GM19372 (cell line): Measurements from ENCODE around the gene LCTL.
"Not testable (repeated sequence)": the region's sequence is repeated elsewhere in the genome, so short reads cannot be mapped to it uniquely, and the experiment has no call there.

Experiments used
- ATAC-seq: cut with Tn5 transposase; IDR thresholded peaks from one replicate; pipeline ENCODE4 v1.9.1; 2021; ENCODE audit warnings: mild to moderate bottlenecking, low read depth, moderate library complexity; ENCODE audit not compliant: unreplicated experiment

The LCTL gene

DNA sequence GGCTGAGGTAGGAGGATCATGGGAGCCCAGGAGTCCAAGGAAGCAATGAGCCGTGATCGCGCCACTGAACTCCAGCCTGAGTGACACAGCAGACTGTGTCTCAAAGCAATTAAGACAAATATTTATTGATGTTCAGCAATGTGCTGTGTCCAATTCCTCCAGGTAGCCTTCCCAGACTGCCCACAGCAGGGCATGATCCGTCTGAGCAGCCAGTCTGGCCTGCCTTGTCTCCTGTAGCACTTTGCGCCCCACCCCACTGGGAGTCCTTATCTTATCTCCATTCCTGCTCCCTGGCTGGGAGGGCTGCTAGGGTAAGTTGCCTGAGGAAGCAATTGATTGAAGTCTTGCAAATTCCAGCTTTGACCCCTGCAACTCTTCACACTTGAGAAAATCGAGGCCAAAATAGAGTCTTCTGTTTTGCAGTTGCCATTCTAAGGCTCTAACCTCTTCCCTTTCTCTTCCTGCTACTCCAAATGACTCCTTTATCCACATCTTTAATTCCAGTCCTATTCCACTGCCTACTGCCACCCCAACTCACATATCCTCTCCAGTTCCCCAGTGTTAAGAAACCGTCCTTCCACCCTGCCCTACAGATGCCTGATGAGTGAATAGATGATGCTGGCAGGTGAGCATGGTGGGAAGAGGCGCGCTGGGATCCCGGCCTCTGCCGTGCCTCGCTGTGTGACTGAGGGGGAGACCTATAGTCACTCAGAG, 26.9 kb upstream of the LCTL start:
- no peak for ATAC-seq

DNA sequence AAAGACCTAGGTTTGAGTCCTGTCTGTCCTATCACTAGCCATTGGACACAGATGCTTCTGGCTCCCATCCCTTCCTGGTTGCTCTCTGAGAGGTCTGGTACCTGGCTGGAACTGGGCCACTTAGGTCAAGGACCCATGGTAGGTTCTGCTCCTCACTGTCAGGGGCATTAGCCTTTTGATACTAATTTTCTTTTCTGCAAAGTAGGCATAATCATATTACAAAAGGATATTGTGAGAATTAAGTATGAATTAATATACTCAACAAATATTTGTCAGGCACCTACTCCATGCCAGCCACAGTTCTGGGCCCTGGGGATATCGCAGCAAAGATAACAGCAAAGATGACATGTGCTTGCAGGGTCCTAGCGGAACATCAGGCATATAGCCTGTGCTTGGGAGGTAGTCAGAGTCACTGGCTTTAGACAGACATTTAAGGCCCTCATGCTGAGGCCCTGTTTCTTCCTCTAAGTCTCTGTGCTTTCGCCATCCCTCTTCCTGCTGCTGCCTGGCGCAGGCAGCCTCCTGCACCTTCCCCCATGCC, 25.6 kb upstream of the LCTL start:
- no peak for ATAC-seq

DNA sequence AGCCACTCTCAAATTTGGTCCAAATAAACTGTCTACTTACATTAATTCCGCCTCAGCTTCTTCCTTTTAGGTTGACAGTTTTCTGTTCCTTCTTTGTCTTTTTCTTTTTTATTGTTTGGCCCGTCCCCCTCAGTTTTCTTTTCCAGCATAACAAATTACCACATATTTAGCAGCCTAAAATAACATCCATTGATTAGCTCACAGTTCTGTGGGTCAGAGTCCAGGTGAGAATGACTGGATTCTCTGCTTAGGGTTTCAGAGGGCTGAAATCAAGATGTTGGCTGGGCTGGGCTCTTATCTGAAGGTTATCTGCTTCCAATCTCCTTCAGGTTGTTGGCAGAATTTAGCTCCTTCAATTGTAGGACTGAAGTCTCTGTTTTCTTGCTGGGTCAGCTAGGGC, 24.6 kb upstream of the LCTL start:
- no peak for ATAC-seq

DNA sequence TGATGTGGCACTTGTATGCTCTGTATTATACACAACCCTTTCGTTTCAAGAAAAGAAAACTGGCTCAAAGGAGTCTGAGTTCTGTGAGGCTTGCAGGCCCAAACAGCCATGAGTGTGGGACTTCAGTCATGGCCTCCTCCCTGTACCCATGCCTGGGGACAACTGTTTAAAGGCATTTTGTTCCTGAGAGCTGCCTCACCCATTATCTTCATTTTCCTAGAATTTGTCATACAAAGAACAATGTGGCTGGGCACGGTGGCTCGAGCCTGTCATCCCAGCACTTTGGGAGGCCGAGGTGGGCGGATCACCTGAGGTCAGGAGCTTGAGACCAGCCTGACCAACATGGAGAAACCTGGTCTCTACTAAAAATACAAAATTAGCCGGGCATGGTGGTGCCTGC, 23.6 kb upstream of the LCTL start:
- not testable (repeated sequence) for ATAC-seq

DNA sequence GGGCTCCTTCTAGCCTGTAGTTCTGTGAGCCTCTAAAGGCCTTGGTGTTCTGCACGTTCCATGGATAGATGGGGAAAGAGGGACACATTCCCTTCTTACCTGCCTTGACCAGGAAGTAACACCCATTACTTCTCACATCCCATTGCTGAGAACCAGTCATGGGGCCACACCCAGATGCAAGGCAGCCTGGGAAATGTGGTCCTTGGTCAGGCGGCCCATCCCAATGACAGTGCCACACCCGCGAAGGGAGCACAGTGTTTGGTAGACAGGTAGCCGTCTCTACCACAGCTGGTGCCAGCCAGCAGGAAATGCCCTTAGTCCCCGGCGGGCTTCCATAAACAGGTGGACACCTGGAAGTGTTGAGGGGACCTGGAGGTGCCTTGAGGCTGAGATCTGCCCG, 23.2 kb upstream of the LCTL start:
- no peak for ATAC-seq

DNA sequence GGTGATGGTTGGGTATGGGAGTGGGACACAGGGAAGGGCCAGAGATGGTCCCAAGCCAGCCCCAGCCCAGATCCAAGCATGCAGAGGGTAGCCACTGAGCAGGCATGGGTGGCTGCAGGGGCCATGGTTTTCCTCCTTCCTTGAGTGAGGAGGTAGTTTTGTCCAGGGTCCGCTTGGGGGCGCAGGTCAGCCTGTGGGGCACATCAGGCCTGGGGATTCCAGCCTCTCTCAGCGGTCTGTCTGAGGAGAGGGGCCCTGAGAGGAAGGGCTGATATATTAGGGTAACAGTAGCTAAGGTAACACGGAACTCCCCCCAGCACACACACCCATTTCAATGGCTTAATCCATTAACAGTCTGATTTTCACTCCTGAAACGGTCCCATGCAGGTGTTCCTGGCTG, 22.7 kb upstream of the LCTL start:
- no peak for ATAC-seq

DNA sequence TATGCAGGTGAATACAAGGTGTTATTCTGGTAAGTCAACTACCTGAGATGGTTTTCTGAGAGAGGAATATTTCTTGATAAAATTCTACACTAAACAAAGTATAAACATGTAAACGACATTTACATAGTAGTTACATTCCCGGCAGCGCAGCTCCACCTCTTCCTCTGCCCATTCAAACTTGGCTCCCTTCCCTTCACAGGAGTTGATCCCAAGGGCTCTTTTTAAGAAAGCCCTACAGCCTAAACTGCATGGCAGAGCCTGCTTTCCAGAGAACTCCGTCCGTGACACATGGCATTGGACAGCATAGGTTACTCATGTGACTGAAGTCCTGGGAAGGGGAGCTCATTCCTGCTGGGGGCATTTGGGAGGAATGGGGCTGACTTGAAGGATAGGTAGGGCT, 22.0 kb upstream of the LCTL start:
- no peak for ATAC-seq

DNA sequence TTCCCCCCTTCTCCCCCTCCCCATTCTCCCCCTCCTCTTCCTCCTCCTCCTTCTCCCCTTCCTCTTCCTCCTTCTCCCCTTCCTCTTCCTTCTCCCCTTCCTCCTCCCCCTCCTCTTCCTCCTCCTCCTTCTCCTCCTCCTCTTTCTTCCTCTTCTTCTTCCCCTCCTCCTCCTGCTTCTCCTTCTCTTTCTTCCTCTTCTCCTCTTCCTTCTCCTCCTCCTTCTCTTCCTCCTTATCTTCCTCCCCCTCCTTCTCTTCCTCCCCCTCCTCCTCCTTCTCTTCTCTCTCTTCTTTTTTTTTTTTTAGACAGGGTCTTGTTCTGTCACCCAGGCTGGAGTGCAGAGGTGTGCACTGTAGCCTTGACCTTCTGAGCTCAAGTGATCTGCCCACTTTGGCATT, 21.2 kb upstream of the LCTL start:
- ATAC-seq: no peak

DNA sequence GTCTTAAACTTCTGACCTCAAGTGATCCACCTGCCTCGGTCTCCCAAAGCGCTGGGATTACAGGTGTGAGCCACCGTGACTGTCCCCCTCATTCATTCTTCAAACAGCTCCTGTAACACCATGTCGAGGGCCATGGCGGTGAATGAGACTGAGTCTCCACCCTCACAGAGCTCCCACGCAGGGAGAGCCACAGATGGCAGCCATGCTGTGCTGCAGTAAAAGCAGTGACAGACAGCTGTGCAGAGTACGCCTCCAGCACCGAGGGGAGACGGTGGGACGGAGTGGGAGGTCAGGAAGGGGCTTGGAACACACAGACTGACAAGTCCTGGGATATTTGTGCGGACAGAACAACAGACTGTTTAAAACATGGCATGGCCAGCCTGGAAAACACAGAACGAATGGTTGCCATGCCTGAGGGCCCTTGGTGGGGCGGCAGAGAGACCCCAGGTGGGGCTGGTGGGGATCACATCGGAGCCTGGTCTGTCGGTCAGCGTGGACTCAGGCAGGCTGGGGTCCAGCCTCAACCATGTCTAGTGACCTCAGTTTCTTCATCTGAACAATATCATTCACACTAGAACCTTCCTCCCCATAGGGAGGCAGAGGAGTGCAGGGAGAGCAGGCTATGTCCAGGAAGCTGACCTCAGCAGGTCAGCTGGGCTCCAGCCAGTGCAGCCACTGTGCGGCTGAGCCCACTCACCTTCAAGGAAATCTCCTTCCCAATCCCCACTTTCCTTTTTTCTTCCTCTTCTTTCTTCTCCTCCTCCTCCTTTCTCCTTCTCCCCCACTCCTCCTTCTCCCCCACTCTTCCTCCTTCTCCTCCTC, 20.6 kb upstream of the LCTL start:
- ATAC-seq: no peak

DNA sequence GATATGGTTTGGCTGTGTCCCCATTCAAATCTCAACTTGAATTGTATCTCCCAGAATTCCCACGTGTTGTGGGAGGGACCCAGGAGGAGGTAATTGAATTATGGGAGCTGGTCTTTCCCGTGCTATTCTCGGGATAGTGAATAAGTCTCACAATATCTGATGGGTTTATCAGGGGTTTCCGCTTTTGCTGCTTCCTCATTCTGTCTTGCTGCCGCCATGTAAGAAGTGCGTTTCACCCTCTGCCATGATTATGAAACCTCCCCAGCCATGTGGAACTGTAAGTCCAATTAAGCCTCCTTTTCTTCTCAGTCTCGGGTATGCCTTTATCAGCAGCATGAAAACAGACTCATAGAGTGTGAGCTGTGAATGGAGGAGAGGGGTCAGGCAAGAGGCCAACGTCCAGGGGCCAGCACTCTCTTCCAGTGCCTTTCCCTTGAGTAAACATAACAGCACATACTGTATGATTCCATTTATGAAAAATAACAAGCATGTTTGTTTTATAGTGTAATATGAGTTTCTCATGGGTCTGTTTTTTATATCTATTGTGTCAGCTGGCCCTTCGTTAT, 16.3 kb upstream of the LCTL start:
- ATAC-seq: no peak

DNA sequence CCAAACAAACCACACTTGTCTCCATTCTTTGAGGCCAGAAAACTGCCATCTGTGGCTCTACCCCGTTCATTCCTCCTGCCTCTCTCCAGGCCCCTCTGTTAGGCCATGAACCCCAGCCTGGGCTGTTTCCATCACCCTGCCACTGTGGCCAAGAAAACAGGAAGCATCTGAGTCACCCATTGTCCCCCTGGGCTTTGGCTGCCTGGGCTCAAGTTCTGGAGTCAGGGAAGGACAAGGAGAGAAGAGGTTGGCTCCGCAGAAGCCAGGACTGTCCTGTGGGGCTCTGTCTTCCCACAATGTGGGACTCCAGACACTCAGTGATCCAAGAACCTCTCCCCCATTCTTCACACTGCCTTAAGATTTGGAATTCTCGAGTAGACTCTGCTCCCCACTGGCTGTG, 14.8 kb upstream of the LCTL start:
- ATAC-seq: no peak

DNA sequence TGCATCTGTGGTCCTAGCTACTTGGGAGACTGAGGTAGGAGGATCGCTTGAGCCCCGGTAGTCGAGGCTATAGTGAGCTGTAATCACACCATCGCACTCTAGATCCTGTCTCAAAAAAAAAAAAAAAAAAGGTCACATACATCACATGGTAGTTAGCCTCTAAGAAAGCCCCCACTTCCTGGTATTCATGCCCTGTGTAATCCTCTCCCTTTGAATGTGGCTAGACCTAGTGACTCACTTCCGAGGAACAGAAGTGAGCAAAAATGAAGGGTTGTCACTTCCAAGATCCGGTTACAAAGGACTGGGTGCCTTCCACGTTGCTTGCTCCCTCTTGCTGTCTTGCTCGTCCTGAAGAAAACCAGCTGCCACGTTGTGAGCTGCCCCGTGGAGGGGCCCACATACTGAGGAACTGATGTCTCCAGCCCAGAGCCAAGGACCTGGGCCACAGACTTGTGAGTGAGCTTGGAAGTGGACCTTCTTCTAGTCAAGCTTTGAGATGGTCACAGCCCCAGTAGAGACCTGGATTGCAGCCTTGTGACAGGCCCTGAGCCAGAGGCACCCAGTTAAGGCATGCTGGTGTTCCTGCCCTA, 12.6 kb upstream of the LCTL start:
- no peak for ATAC-seq

DNA sequence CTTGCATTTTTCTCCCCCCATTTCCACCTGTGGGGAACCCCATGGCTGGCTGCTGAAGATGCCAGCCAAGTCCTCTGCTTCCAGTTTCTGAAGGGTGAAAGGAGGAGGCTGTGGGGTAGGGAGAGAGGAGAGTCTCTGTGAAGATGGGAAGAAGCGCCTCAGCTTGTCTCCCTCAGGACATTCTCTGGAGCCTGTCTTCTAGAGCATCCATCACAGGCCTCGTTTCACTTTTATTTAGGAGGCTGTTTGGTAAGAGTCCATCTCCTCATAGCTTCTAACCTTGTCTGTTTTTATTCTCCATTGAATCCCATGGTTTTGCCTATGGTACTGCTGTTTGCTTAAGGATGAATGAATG, 8.8 kb upstream of the LCTL start:
- ATAC-seq: no peak

DNA sequence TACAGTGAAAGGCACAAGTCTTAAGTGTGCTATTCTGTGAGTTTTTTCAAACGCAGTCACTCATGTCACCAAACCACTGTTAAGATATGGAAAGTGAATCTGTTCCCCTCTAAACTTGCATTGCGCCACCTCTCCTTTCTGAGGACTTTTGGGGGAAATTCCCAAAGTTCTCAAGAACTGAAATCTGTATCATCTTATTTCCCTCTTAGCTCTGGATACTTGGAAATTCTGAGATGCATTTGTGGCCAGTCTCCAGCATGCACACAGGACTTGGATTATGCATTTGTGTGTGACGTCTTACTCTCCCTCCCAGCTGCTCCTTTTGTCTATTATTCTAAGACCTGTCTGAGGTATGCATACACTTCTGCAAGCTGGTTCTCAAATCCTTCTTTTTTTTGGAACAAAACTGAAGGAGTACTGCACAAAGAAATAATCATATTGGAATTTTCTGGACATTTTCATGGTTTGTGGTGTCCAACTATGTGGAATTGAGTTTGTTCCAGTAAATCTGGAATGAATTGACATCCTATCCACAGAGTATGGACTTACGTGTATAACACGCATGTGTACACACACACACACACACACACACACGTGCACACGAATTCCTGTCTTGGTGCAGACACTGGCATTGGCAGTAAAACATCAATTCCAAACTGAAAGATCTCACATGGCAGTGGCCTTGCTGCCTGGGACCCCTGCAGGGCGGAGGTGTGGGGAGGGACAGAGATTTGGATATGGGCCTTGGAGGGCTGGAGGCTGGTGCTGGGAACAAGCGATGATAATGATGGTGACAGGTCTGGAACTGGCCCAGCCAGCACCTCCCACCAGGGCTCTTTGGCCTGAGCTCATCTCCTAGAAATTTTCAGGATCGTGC, 8.2 kb upstream of the LCTL start:
- no peak for ATAC-seq

DNA sequence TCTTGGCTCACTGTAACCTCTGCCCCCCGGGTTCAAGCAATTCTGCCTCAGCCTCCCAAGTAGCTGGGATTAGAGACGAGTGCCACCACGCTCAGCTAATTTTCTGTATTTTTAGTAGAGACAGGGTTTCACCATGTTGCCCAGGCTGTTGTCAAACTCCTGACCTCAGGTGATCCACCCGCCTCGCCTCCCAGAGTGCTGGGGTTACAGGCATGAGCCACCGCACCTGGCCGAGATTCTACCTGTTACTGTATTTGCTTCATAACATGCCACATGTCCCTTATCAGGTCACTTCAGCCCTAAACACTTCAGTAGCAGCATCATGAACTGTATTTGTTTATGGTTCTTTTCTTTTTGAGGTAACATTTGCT, 7.5 kb upstream of the LCTL start:
- ATAC-seq: no peak

DNA sequence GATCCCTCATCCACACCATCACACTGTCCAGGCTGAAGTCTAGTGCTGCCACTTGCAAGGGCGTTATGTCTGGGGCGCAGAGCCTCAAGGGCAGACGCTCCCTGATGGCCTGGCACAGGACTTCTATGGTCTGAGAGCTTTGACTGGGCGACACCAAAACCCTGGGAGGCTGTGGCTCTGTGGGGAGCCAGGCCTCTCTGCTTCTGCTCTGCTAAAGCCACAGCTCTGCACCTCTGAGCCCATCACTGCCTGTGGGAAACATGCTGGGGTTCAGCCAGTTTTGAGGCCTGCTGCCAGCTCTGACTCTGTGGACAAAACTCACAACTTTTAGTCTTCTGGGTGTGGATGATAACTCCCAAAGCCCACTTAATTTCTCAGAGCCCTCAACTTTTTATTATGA, 6.3 kb upstream of the LCTL start:
- no peak for ATAC-seq

DNA sequence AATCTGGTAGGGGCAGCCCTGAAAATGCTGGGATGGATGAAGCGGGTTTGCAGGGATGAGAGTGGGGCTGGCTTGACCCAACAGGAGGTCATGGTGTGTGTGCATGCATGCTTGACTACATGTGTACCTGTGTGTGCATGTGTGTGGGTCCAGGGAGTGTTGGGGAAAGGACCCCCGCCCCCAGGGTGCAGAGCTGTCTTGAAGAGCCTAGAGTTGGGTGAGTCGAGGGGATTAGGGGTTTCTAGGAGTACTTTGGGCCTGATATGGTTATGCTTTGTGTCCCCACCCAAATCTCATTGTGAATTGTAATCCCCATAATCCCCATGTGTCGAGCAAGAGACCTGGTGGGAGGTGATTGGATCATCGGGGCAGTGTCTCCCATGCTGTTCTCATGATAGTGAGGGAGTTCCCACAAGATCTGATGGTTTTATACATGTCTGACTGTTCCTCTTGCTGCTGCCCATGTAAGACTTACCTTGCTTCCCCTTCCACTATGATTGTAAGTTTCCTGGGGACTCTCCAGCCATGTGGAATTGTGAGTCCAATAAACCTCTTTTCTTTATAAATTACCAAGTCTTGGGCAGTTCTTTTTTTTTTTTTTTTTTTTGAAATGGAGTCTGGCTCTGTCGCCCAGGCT, 5.2 kb upstream of the LCTL start:
- ATAC-seq: no peak

DNA sequence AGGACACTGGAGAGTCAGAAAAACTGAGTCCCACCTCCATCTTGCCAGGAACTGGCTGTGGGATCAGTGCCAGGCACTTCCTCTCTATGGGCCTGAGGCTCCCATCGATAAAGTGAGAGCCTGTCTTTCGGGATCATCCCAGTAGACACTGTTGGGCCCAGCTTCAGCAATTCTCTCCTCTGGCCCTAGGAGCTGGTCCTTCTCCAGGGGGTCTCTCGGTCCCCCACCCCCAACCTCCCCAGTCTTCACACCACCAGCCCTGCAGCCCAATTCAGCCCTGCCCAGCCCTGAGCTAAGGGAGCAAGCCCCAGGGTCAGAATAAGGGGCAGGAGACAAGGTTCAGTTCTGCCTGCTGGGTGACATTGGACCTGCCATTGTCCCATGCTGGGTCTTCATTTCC, 4.5 kb upstream of the LCTL start:
- no peak for ATAC-seq

DNA sequence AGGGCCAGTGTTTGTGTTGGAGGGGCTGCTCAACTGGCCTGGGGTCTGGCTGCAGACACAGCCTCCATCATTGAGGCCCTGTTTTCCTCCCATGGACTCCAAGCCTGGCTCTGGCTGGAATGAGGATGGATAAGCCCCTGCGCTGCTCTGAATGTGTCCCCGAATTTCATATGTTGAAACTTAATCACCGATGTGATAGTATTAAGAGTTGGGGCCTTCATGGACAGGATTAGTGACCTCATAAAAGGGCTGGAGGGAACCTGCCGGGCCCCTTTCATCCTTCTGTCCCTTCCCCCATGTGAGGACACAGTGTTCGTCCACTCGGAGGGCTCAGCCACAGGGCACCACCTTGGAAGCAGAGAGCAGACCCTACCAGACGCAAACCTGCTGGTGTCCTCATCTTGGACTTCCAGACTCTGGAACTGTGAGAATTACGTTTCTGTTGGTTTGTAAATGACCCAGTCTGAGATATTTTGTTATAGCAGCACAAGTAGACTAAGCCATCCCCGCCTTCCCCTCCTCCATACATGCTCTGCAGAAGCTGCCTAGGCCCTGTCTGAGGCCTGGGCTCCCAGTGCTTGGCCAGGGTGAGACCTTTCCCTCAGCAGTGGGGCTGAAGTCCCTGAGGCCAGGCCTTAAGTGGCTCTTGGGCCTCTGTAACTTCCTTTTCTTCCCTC, 3.8 kb upstream of the LCTL start:
- no peak for ATAC-seq
